K562 (cell line): Measurements from ENCODE around the gene HLF. TPM values are rescaled to one million over a fixed set of nuclear protein-coding genes. Genes with fewer than 3 reads are reported as not detected.
A peak's percentile ranks its signal among the peaks of the same experiment; 100 is the strongest.

Experiments
- CBFA2T3 ChIP-seq: fragments of 450-650 bp; IDR thresholded peaks from 2 replicates; pipeline ENCODE4 v1.6.1; 2017
- CBX2 ChIP-seq: fragments of 200-600 bp; sonication (generic); IDR thresholded peaks from one replicate; pipeline ENCODE4 v1.6.1; 2012; ENCODE audit warnings: mild to moderate bottlenecking, low read length, inconsistent platforms; ENCODE audit not compliant: insufficient read depth, poor library complexity, severe bottlenecking
- EP300 ChIP-seq: IDR thresholded peaks from 2 replicates; pipeline ENCODE4 v1.6.1; 2012; ENCODE audit warnings: low read length, improper control_type of control experiment
- ETS2 ChIP-seq: IDR thresholded peaks from 2 replicates; pipeline ENCODE4 v1.6.1; 2016; ENCODE audit warnings: borderline replicate concordance, missing genetic modification characterization, mild to moderate bottlenecking, moderate library complexity, missing compliant biosample characterization; ENCODE audit not compliant: poor library complexity, severe bottlenecking
- ETV5 ChIP-seq: sonication (generic); formaldehyde crosslinking; IDR thresholded peaks from 2 replicates; pipeline ENCODE4 v1.4.0; 2020; ENCODE audit warnings: low read depth, mild to moderate bottlenecking, missing genetic modification reagents
- FOXP1 ChIP-seq: sonication (generic); formaldehyde crosslinking; IDR thresholded peaks from 2 replicates; pipeline ENCODE4 v1.8.0; 2022; ENCODE audit warnings: mild to moderate bottlenecking, missing genetic modification reagents
- HDAC3 ChIP-seq: fragments of 450-650 bp; IDR thresholded peaks from 2 replicates; pipeline ENCODE4 v1.6.1; 2018; ENCODE audit warnings: borderline replicate concordance, mild to moderate bottlenecking, moderate library complexity; ENCODE audit not compliant: partially characterized antibody
- JUND ChIP-seq, 2 experiments: IDR thresholded peaks; 2 replicates in 1 of 2; 3 replicates in 1 of 2; pipeline ENCODE4 v1.6.1; 2011; ENCODE audit warnings: borderline replicate concordance in 2 of 2, low read depth in 2 of 2, low read length in 2 of 2, improper control_type of control experiment in 1 of 2, missing biosample characterization in 1 of 2, missing genetic modification characterization in 1 of 2, missing genetic modification reagents in 1 of 2
- MTF1 ChIP-seq: fragments of 250-450 bp; sonication (Bioruptor Pico); IDR thresholded peaks from 2 replicates; pipeline ENCODE4 v1.9.0; 2021; ENCODE audit warnings: moderate library complexity, mild to moderate bottlenecking, inconsistent platforms, borderline replicate concordance
- NFATC3 ChIP-seq: fragments of 450-650 bp; IDR thresholded peaks from 2 replicates; pipeline ENCODE4 v1.6.1; 2017; ENCODE audit warnings: mild to moderate bottlenecking
- PHF8 ChIP-seq: fragments of 200-600 bp; sonication (generic); IDR thresholded peaks from 2 replicates; pipeline ENCODE4 v1.6.1; 2012; ENCODE audit warnings: mixed run types, mild to moderate bottlenecking, inconsistent platforms, low read length, moderate library complexity, borderline replicate concordance
- POLR2AphosphoS2 ChIP-seq: IDR thresholded peaks from 2 replicates; pipeline ENCODE4 v1.6.1; 2012; ENCODE audit warnings: low read length, improper control_type of control experiment
- PPARD ChIP-seq: fragments of 250-450 bp; sonication (Bioruptor Pico); IDR thresholded peaks from 2 replicates; pipeline ENCODE4 v1.8.0; 2022; ENCODE audit warnings: inconsistent platforms, mild to moderate bottlenecking, moderate library complexity
- RB1 ChIP-seq: fragments of 450-650 bp; IDR thresholded peaks from 2 replicates; pipeline ENCODE4 v1.6.1; 2017; ENCODE audit warnings: low read depth, mild to moderate bottlenecking
- RBFOX2 ChIP-seq: fragments of 200-400 bp; formaldehyde crosslinking; IDR thresholded peaks from 2 replicates; pipeline ENCODE4 v1.6.1; 2017; ENCODE audit warnings: low read depth, mild to moderate bottlenecking, low read length, moderate library complexity
- RFX5 ChIP-seq: IDR thresholded peaks from 2 replicates; pipeline ENCODE4 v1.6.1; 2011; ENCODE audit warnings: low read depth, mild to moderate bottlenecking, improper control_type of control experiment, low read length
- SETDB1 ChIP-seq: IDR thresholded peaks from one replicate; pipeline ENCODE4 v1.6.1; 2012; ENCODE audit warnings: low read length, control low read depth, inconsistent platforms
- XRCC3 ChIP-seq: fragments of 450-650 bp; IDR thresholded peaks from 2 replicates; pipeline ENCODE4 v1.6.1; 2017; ENCODE audit warnings: mild to moderate bottlenecking, moderate library complexity
- XRCC4 ChIP-seq: IDR thresholded peaks from one replicate; pipeline ENCODE4 v1.6.1; 2011; ENCODE audit not compliant: insufficient read depth, insufficient read length; ENCODE audit errors: extremely low read depth
- ZNF174 ChIP-seq: fragments of 250-450 bp; sonication (Bioruptor Pico); IDR thresholded peaks from 2 replicates; pipeline ENCODE4 v1.4.0; 2020; ENCODE audit warnings: mild to moderate bottlenecking
- polyA plus RNA-seq, 8 experiments: library from polyadenylated mRNA; depleted of rRNA in 4 of 8; stranded (reverse) in 5 of 8; unstranded in 3 of 8; fragments of >200 nt; fragmentation: Nextera tagmentation in 2 of 8; fragmentation: Illumina TruSeq in 1 of 8; extraction: Ambion mirVana in 2 of 8; extraction: Trizol in 1 of 8; gene quantifications; 2 replicates each; pipeline versions ENCODE4 v1.2.1 to v1.2.3, GENCODE V29; 2011 to 2014; ENCODE audit warnings: inconsistent platforms in 1 of 8, missing spikeins in 1 of 8
- total RNA-seq, 7 experiments: library from RNA; depleted of rRNA in 6 of 7; stranded (reverse); fragments of >200 nt in 6 of 7; fragmentation: Illumina TruSeq in 2 of 7; extraction: Trizol in 2 of 7; gene quantifications; 2 replicates each; pipeline versions ENCODE4 v1.2.1 to v1.2.3, GENCODE V29; 2011 to 2021; ENCODE audit warnings: low replicate concordance in 1 of 7
- TF ChIP-seq, protein P1 (sequence below): fragments of 200-800 bp; sonication (Bioruptor generic); IDR thresholded peaks from 2 replicates; pipeline ENCODE4 v1.6.1; 2017; ENCODE audit warnings: missing genetic modification characterization, missing compliant biosample characterization
- TF ChIP-seq, protein P2 (sequence below), 2 experiments: IDR thresholded peaks; 2 replicates each; pipeline ENCODE4 v1.6.1; 2012; ENCODE audit warnings: improper control_type of control experiment in 2 of 2, low read depth in 2 of 2, low read length in 2 of 2, borderline replicate concordance in 1 of 2
- TF ChIP-seq, protein P3 (sequence below): fragments of 250-450 bp; sonication (Bioruptor Pico); IDR thresholded peaks from 2 replicates; pipeline ENCODE4 v1.6.1; 2021; ENCODE audit warnings: mild to moderate bottlenecking
- TF ChIP-seq, protein P4 (sequence below): IDR thresholded peaks from 3 replicates; pipeline ENCODE4 v1.6.1; 2011; ENCODE audit warnings: borderline replicate concordance, mild to moderate bottlenecking; ENCODE audit not compliant: insufficient read length, insufficient read depth

Gene HLF
- total and polyA plus RNA-seq, 9 of the 15 experiments (the other 6 are each of a cell fraction or from before 2014, with no cell fraction given), result 0.03 to 0.24 (median 0.09) TPM

DNA sequence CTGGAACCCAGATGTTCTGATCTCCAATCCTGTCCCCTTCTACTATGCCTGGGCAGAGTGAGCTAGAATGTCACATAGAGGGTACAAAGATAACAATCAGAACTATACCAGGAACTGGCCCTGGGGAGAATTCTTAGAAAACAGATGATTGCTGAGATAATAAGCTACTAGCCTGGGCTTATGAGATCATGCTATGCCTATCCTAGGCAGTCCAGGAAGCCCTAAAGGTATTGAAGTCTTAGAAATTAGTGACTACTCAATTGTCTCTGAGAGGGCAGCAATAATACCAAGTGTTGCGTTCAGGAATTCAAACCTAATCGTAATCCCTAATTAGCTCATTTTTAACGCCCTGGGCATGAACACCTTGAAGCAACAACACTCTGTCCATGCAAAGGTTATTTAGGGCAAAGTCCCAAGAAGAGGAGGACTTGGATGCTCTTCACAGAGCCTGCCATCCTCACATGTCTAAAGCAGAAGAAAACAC, 79.8 kb downstream of the HLF start (continued):
- TF ChIP-seq JUND (IDR thresholded peaks at IDR 0.05; ENCODE audit: borderline replicate concordance, low read depth, low read length), result peak; percentile 93
- peak; percentile 95; the same call in 2 of the 3 replicates for TF ChIP-seq JUND (tag; IDR thresholded peaks at IDR 0.05; ENCODE audit: borderline replicate concordance, low read depth, low read length)
- no peak for TF ChIP-seq FOXP1 (CRISPR knock-in tag)
- no peak for TF ChIP-seq XRCC3
- no peak for TF ChIP-seq ZNF174
- TF ChIP-seq RFX5, result no peak
- no peak for TF ChIP-seq XRCC4
- no peak for TF ChIP-seq CBX2
- TF ChIP-seq RBFOX2, result no peak
- TF ChIP-seq NFATC3, result no peak
- TF ChIP-seq ETV5 (CRISPR knock-in tag), result no peak
- no peak for TF ChIP-seq PPARD
- TF ChIP-seq HDAC3, result peak; percentile 71
- TF ChIP-seq PHF8, result no peak
- peak; percentile 95 for TF ChIP-seq EP300
- no peak for TF ChIP-seq ETS2
- TF ChIP-seq POLR2AphosphoS2, result no peak
- TF ChIP-seq, protein P1, sequence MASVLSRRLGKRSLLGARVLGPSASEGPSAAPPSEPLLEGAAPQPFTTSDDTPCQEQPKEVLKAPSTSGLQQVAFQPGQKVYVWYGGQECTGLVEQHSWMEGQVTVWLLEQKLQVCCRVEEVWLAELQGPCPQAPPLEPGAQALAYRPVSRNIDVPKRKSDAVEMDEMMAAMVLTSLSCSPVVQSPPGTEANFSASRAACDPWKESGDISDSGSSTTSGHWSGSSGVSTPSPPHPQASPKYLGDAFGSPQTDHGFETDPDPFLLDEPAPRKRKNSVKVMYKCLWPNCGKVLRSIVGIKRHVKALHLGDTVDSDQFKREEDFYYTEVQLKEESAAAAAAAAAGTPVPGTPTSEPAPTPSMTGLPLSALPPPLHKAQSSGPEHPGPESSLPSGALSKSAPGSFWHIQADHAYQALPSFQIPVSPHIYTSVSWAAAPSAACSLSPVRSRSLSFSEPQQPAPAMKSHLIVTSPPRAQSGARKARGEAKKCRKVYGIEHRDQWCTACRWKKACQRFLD (CRISPR knock-in tag), result peak; percentile 78
- TF ChIP-seq, protein P2, sequence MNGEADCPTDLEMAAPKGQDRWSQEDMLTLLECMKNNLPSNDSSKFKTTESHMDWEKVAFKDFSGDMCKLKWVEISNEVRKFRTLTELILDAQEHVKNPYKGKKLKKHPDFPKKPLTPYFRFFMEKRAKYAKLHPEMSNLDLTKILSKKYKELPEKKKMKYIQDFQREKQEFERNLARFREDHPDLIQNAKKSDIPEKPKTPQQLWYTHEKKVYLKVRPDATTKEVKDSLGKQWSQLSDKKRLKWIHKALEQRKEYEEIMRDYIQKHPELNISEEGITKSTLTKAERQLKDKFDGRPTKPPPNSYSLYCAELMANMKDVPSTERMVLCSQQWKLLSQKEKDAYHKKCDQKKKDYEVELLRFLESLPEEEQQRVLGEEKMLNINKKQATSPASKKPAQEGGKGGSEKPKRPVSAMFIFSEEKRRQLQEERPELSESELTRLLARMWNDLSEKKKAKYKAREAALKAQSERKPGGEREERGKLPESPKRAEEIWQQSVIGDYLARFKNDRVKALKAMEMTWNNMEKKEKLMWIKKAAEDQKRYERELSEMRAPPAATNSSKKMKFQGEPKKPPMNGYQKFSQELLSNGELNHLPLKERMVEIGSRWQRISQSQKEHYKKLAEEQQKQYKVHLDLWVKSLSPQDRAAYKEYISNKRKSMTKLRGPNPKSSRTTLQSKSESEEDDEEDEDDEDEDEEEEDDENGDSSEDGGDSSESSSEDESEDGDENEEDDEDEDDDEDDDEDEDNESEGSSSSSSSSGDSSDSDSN (IDR thresholded peaks at IDR 0.05; ENCODE audit: borderline replicate concordance in 1 of 2, low read depth in 2 of 2, low read length in 2 of 2), result no peak
- no peak for TF ChIP-seq RB1
- TF ChIP-seq, protein P3, sequence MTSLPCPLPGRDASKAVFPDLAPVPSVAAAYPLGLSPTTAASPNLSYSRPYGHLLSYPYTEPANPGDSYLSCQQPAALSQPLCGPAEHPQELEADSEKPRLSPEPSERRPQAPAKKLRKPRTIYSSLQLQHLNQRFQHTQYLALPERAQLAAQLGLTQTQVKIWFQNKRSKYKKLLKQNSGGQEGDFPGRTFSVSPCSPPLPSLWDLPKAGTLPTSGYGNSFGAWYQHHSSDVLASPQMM (CRISPR knock-in tag), result no peak
- no peak for TF ChIP-seq SETDB1
- TF ChIP-seq, protein P4, sequence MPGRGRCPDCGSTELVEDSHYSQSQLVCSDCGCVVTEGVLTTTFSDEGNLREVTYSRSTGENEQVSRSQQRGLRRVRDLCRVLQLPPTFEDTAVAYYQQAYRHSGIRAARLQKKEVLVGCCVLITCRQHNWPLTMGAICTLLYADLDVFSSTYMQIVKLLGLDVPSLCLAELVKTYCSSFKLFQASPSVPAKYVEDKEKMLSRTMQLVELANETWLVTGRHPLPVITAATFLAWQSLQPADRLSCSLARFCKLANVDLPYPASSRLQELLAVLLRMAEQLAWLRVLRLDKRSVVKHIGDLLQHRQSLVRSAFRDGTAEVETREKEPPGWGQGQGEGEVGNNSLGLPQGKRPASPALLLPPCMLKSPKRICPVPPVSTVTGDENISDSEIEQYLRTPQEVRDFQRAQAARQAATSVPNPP, result no peak
- TF ChIP-seq MTF1 (CRISPR knock-in tag), result no peak
- peak; percentile 80 for TF ChIP-seq CBFA2T3
